Gastroesophageal sphincter (tissue), 4 donors: Measurements from ENCODE around the gene NTRK3. TPM values are rescaled to one million over a fixed set of nuclear protein-coding genes. Genes with fewer than 3 reads are reported as not detected.

Experiments
- ATAC-seq: fragments of 150-250 bp; one replicate; pipeline ENCODE4 v1.9.1; 2016; ENCODE audit warnings: mild to moderate bottlenecking, moderate library complexity
- H3K27ac ChIP-seq, 4 donors: fragments of 200-600 bp; sonication (generic) in 3 of 4; 1 replicate in 3 of 4; 2 replicates in 1 of 4; pipeline ENCODE4 v1.5.1; 2016 to 2019
- H3K27me3 ChIP-seq: fragments of 200-600 bp; sonication (generic); one replicate; pipeline ENCODE4 v1.5.1; 2019
- H3K36me3 ChIP-seq, 2 donors: fragments of 200-600 bp; sonication (generic); one replicate each; pipeline ENCODE4 v1.5.1; 2019; ENCODE audit warnings: control low read depth in 1 of 2
- H3K4me1 ChIP-seq, 3 donors: fragments of 200-600 bp; sonication (generic); 1 replicate in 2 of 3; 2 replicates in 1 of 3; pipeline ENCODE4 v1.5.1; 2016 to 2019; ENCODE audit warnings: control low read depth in 2 of 3
- H3K4me3 ChIP-seq, 2 donors: fragments of 200-600 bp; sonication (generic); one replicate each; pipeline ENCODE4 v1.5.1; 2019; ENCODE audit warnings: mild to moderate bottlenecking in 1 of 2, moderate library complexity in 1 of 2
- H3K9me3 ChIP-seq, 3 donors: fragments of 200-600 bp; sonication (generic); one replicate each; pipeline ENCODE4 v1.5.1; 2017 to 2019; ENCODE audit warnings: control low read depth in 2 of 3
- EP300 ChIP-seq: sonication (generic); formaldehyde crosslinking; IDR thresholded peaks from one replicate; pipeline ENCODE4 v1.6.1; 2017; ENCODE audit warnings: antibody characterized with exemption, mild to moderate bottlenecking
- POLR2A ChIP-seq, 2 donors: fragments of 450-650 bp; IDR thresholded peaks; one replicate each; pipeline ENCODE4 v1.6.1; 2017; ENCODE audit warnings: antibody characterized with exemption in 2 of 2, mild to moderate bottlenecking in 2 of 2, moderate library complexity in 1 of 2
- POLR2AphosphoS5 ChIP-seq: sonication (generic); formaldehyde crosslinking; IDR thresholded peaks from one replicate; pipeline ENCODE4 v1.6.1; 2017; ENCODE audit warnings: antibody characterized with exemption
- WGBS, 2 donors: methylation state at CpG; one replicate each; pipeline ENCODE4 v1.1.5; 2018; ENCODE audit warnings: low coverage in 1 of 2; 5-methylcytosine and 5-hydroxymethylcytosine counted together
- total RNA-seq, 4 donors: library from RNA; depleted of rRNA; stranded (reverse); fragments of >200 nt; gene quantifications; one replicate each; pipeline ENCODE4 v1.1.0, GENCODE V29; 2016
- TF ChIP-seq, protein P1 (sequence below), 4 experiments: fragments of 200-600 bp in 2 of 4; fragments of 450-650 bp in 2 of 4; sonication (generic) in 1 of 4; IDR thresholded peaks; one replicate each; pipeline ENCODE4 v1.5.1; 2017 to 2019; ENCODE audit warnings: antibody characterized with exemption in 4 of 4, mild to moderate bottlenecking in 2 of 4, moderate library complexity in 2 of 4

The NTRK3 gene
- total RNA-seq, 4 donors from 2014 or later = 0.47 to 4.3 (median 1.5) TPM

DNA sequence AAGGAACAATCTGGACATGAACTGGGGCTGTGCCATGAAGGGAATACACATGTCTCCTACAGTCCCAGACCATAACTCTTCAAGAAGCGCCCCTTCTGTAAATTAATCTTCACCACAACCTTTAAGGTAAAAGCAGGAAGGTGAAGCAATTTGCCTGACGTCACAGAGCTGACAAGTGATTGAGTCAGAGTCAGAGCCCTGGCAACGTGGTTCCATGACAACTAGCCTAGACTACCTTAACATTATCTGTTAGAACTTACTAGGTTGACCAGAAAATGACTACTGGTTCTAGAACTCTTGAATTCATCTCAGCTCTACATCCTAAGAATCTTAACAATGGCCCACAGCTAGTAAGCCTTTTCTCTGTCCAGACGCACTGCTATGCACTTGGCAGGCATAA, 124.6 kb downstream of the NTRK3 start:
- no peak for ATAC-seq
- Histone ChIP-seq H3K4me1 (no peaks in the 10 kb centered on the region), H3K9me3 (no peaks in the 10 kb centered on the region), H3K27me3 (no peaks in the 10 kb centered on the region), H3K4me3 (no peak overlapping the region), H3K27ac (no peak overlapping the region), H3K36me3 (no peaks in the 10 kb centered on the region)
- TF ChIP-seq EP300 = no peak
- no peak for TF ChIP-seq POLR2AphosphoS5
- TF ChIP-seq, protein P1, sequence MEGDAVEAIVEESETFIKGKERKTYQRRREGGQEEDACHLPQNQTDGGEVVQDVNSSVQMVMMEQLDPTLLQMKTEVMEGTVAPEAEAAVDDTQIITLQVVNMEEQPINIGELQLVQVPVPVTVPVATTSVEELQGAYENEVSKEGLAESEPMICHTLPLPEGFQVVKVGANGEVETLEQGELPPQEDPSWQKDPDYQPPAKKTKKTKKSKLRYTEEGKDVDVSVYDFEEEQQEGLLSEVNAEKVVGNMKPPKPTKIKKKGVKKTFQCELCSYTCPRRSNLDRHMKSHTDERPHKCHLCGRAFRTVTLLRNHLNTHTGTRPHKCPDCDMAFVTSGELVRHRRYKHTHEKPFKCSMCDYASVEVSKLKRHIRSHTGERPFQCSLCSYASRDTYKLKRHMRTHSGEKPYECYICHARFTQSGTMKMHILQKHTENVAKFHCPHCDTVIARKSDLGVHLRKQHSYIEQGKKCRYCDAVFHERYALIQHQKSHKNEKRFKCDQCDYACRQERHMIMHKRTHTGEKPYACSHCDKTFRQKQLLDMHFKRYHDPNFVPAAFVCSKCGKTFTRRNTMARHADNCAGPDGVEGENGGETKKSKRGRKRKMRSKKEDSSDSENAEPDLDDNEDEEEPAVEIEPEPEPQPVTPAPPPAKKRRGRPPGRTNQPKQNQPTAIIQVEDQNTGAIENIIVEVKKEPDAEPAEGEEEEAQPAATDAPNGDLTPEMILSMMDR (IDR thresholded peaks at IDR 0.05) = no peak
- TF ChIP-seq POLR2A (IDR thresholded peaks at IDR 0.05) = no peak
- WGBS, 2 donors = 74 to 89% methylated on average over 3 of the region's 4 CpGs

DNA sequence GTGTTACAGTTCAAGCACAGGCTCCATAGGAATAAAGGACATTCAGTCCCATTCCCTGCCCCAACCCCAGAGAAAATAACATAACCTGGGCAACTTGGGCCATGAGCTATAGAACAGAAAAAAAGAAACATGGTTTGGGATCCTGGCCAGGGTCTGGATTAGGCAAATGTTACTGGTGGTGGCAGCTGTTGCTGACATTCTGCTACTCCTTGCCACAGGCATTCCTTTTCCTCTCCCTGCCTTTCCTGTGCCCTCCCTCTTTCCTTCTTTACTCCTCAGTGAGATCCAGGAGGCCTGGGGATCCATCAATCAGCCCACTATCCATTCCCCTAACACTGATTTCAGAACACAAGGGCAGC, 129.1 kb downstream of the NTRK3 start:
- H3K9me3 ChIP-seq = no peaks in the 10 kb centered on the region
- no peak for TF ChIP-seq POLR2A (IDR thresholded peaks at IDR 0.05)
- TF ChIP-seq EP300 = no peak
- no peak for TF ChIP-seq POLR2AphosphoS5
- TF ChIP-seq, protein P1 (IDR thresholded peaks at IDR 0.05) = no peak
- H3K4me1 ChIP-seq = no peaks in the 10 kb centered on the region
- no peak for ATAC-seq
- H3K4me3 ChIP-seq = no peak overlapping the region
- H3K36me3 ChIP-seq = no peaks in the 10 kb centered on the region
- H3K27ac ChIP-seq = no peak overlapping the region
- H3K27me3 ChIP-seq = no peaks in the 10 kb centered on the region

- TF ChIP-seq POLR2AphosphoS5 (no peak), POLR2A (IDR thresholded peaks at IDR 0.05) (no peak), EP300 (no peak)
- TF ChIP-seq, protein P1 (IDR thresholded peaks at IDR 0.05) = no peak
- no peaks in the 10 kb centered on the region for H3K9me3 ChIP-seq
- H3K27me3 ChIP-seq = no peaks in the 10 kb centered on the region
- no peaks in the 10 kb centered on the region for H3K36me3 ChIP-seq
- H3K4me3 ChIP-seq = no peak overlapping the region
- WGBS, 2 donors = 33 to 63% methylated on average over 3 to 5 of the region's 6 CpGs
- no peak for ATAC-seq
- H3K4me1 ChIP-seq = no peaks in the 10 kb centered on the region
- H3K27ac ChIP-seq = no peak overlapping the region
Measured at GRCh38 chr15:88126695-88127431, 129.7 kb downstream of the NTRK3 start.

- Histone ChIP-seq H3K27me3 (no peaks in the 10 kb centered on the region), H3K27ac (no peak overlapping the region)
- ATAC-seq = no peak
Measured at GRCh38 chr15:88125576-88125975, 131.0 kb downstream of the NTRK3 start.

DNA sequence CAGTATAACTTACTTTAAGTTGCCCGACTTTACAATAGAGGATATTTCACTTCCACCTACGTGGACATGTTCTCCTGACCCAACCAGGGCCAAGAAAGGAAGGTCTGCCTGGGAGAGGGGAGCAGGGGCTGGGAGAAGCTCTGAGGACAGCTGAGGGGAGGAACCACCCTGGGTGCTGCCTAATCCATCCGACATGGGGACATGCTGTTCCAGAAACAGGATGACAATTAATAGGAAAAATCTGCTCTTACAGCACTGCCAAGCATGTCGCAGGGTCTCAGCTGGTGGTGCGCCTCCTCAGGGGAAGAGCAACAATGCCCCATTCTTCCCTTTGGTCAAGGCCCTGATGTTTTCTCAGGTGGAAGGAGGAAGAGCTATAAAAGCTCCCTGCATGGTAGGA, 132.3 kb downstream of the NTRK3 start:
- Histone ChIP-seq H3K27me3 (no peaks in the 10 kb centered on the region), H3K27ac (no peak overlapping the region), H3K4me3 (no peak overlapping the region), H3K36me3 (no peaks in the 10 kb centered on the region), H3K4me1 (no peaks in the 10 kb centered on the region), H3K9me3 (no peaks in the 10 kb centered on the region)
- TF ChIP-seq POLR2A (IDR thresholded peaks at IDR 0.05) = no peak
- no peak for TF ChIP-seq EP300
- no peak for TF ChIP-seq POLR2AphosphoS5
- TF ChIP-seq, protein P1 (IDR thresholded peaks at IDR 0.05) = no peak
- WGBS, 2 donors = 69 to 79% methylated on average over 2 to 5 of the region's 5 CpGs
- ATAC-seq = no peak

More at GRCh38 chr15:88125576-88125975, 131.0 kb downstream of the NTRK3 start:
- WGBS, 2 donors = 57 to 73% methylated on average over 5 of the region's 7 CpGs
- H3K36me3 ChIP-seq = no peaks in the 10 kb centered on the region
- H3K9me3 ChIP-seq = no peaks in the 10 kb centered on the region
- no peak for TF ChIP-seq EP300
- TF ChIP-seq POLR2AphosphoS5 = no peak
- TF ChIP-seq POLR2A (IDR thresholded peaks at IDR 0.05) = no peak
- TF ChIP-seq, protein P1 (IDR thresholded peaks at IDR 0.05) = no peak
- H3K4me3 ChIP-seq = no peak overlapping the region
- H3K4me1 ChIP-seq = no peaks in the 10 kb centered on the region
